Panc1 (cell line): ENCODE results near the gene SULT4A1. TPM values are rescaled to one million over a fixed set of nuclear protein-coding genes. Genes with fewer than 3 reads are reported as not detected.

Experiments used
- ATAC-seq: fragments of 200-7000 bp; cut with Tn5 transposase; 2 replicates; pipeline ENCODE4 v1.9.1; 2020; ENCODE audit warnings: mild to moderate bottlenecking, moderate library complexity
- BruUV-seq: library from RNA; stranded (reverse); fragments of 400-500 nt; replicated peaks from 2 replicates; lab custom pipeline; 2021; lab: Mats Ljungman, UMichigan
- CTCF ChIA-PET: fragments of 300-600 bp; sonication (Branson Sonifier 250); formaldehyde crosslinking; loops from one replicate; lab custom pipeline; 2022; ENCODE audit warnings: antibody characterized with exemption; lab: Charles Lee
- POLR2A ChIA-PET: fragments of 300-600 bp; sonication (Branson Sonifier 250); formaldehyde crosslinking; loops from one replicate; lab custom pipeline; 2022; ENCODE audit warnings: antibody characterized with exemption; lab: Charles Lee
- DNase-seq: peaks from one replicate; pipeline ENCODE4 v3.0.0-alpha.2; 2010; ENCODE audit warnings: low read depth, low spot score
- H3K27ac ChIP-seq: 2 replicates; pipeline ENCODE4 v1.5.1; 2011; ENCODE audit warnings: mild to moderate bottlenecking, low read length, inconsistent platforms
- H3K27me3 ChIP-seq: fragments of 200-500 bp; sonication (Bioruptor generic); 2 replicates; pipeline ENCODE4 v1.6.0; 2014; ENCODE audit warnings: low read length, inconsistent platforms; ENCODE audit not compliant: control insufficient read depth, insufficient read depth
- H3K36me3 ChIP-seq: fragments of 200-500 bp; sonication (Bioruptor generic); 2 replicates; pipeline ENCODE4 v1.5.1; 2014; ENCODE audit warnings: inconsistent platforms, mild to moderate bottlenecking, low read length, moderate library complexity; ENCODE audit not compliant: control insufficient read depth, insufficient read depth
- H3K4me1 ChIP-seq: 2 replicates; pipeline ENCODE4 v1.5.1; 2011; ENCODE audit warnings: inconsistent platforms, mild to moderate bottlenecking, low read length, moderate library complexity; ENCODE audit not compliant: control insufficient read depth, insufficient read depth
- H3K4me3 ChIP-seq, 2 experiments: 2 replicates each; pipeline ENCODE4 v1.5.1; 2011 to 2012; ENCODE audit warnings: low read depth in 2 of 2, low read length in 2 of 2, mild to moderate bottlenecking in 2 of 2, inconsistent platforms in 1 of 2, moderate library complexity in 1 of 2
- H3K9me3 ChIP-seq: fragments of 200-500 bp; sonication (Bioruptor generic); 2 replicates; pipeline ENCODE4 v1.5.1; 2014; ENCODE audit warnings: low read depth, mild to moderate bottlenecking, inconsistent platforms, low read length, moderate library complexity; ENCODE audit not compliant: control insufficient read depth, insufficient read depth
- POLR2AphosphoS5 ChIP-seq: IDR thresholded peaks from 2 replicates; pipeline ENCODE4 v1.6.1; 2012; ENCODE audit warnings: mild to moderate bottlenecking, low read depth, low read length, moderate library complexity
- SIN3A ChIP-seq: IDR thresholded peaks from 2 replicates; pipeline ENCODE4 v1.6.1; 2012; ENCODE audit warnings: low read depth, mild to moderate bottlenecking, low read length, moderate library complexity, borderline replicate concordance; ENCODE audit not compliant: insufficient read depth
- TCF7L2 ChIP-seq: IDR thresholded peaks from 2 replicates; pipeline ENCODE4 v1.6.1; 2011; ENCODE audit warnings: mild to moderate bottlenecking, low read depth, low read length, inconsistent platforms
- in situ Hi-C: cut with HindIII; loops from 2 replicates; pipeline ENCODE4 v1.10.0; 2016; ENCODE audit warnings: low sequenced_read_pairs, low pct_unique_long_range_greater_than_20kb
- intact Hi-C: fragments of 100-400 bp; cut with micrococcal nuclease; formaldehyde crosslinking; loops from one replicate; pipeline ENCODE4 v1.10.0; 2022; ENCODE audit not compliant: unreplicated experiment
- total RNA-seq: library from RNA; stranded (reverse); gene quantifications from one replicate; pipeline ENCODE4 v1.2.1, GENCODE V29; 2021; ENCODE audit not compliant: unreplicated experiment
- TF ChIP-seq, protein P1 (sequence below), 2 experiments: IDR thresholded peaks; 2 replicates each; pipeline ENCODE4 v1.6.1; 2011 to 2012; ENCODE audit warnings: low read depth in 2 of 2, control low read depth in 1 of 2, low read length in 1 of 2, mild to moderate bottlenecking in 1 of 2, moderate library complexity in 1 of 2; ENCODE audit not compliant: insufficient read depth in 1 of 2
- TF ChIP-seq, protein P2 (sequence below): fragments of 450-650 bp; IDR thresholded peaks from 2 replicates; pipeline ENCODE4 v1.5.1; 2017; ENCODE audit warnings: mild to moderate bottlenecking

Gene SULT4A1
- total RNA-seq, 1 experiment from 2014 or later, result 12.0 TPM

DNA sequence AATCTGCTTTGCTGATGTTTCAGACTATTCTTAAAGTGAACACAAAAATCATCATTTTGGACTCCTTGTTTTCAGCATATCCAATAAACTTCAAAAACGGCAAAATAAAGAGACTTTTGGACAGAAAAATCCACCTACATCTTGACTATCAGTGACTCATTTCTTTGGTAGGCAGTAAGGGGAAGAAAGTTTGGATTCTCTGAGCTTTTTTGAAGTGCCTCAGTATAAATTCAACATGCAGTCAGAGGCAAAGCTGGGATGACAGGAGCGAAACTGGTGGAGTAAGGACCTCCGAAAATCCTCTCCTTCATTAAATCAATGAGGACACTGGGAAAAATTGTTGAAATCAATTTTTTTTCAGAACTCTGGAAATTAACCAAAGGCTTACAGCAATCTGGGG, 79.9 kb downstream of the SULT4A1 start:
- ChIA-PET POLR2A (no interaction called here), CTCF (no interaction called here)
- Histone ChIP-seq H3K4me1 (no peaks in the 10 kb centered on the region), H3K4me3 (no peak overlapping the region), H3K27me3 (no peaks in the 10 kb centered on the region), H3K27ac (no peak overlapping the region), H3K9me3 (no peaks in the 10 kb centered on the region), H3K36me3 (no peaks in the 10 kb centered on the region)
- no TSS peak for BruUV-seq
- intact Hi-C loops, result no loop called here
- in situ Hi-C loops, result no loop called here
- ATAC-seq, result no peak
- no peak for DNase-seq
- TF ChIP-seq SIN3A, result no peak
- no peak for TF ChIP-seq POLR2AphosphoS5
- TF ChIP-seq, protein P1, sequence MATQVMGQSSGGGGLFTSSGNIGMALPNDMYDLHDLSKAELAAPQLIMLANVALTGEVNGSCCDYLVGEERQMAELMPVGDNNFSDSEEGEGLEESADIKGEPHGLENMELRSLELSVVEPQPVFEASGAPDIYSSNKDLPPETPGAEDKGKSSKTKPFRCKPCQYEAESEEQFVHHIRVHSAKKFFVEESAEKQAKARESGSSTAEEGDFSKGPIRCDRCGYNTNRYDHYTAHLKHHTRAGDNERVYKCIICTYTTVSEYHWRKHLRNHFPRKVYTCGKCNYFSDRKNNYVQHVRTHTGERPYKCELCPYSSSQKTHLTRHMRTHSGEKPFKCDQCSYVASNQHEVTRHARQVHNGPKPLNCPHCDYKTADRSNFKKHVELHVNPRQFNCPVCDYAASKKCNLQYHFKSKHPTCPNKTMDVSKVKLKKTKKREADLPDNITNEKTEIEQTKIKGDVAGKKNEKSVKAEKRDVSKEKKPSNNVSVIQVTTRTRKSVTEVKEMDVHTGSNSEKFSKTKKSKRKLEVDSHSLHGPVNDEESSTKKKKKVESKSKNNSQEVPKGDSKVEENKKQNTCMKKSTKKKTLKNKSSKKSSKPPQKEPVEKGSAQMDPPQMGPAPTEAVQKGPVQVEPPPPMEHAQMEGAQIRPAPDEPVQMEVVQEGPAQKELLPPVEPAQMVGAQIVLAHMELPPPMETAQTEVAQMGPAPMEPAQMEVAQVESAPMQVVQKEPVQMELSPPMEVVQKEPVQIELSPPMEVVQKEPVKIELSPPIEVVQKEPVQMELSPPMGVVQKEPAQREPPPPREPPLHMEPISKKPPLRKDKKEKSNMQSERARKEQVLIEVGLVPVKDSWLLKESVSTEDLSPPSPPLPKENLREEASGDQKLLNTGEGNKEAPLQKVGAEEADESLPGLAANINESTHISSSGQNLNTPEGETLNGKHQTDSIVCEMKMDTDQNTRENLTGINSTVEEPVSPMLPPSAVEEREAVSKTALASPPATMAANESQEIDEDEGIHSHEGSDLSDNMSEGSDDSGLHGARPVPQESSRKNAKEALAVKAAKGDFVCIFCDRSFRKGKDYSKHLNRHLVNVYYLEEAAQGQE (IDR thresholded peaks at IDR 0.05; ENCODE audit: insufficient read depth in 1 of 2, low read depth in 2 of 2, low read length in 1 of 2), result no peak
- TF ChIP-seq TCF7L2, result no peak
- TF ChIP-seq, protein P2, sequence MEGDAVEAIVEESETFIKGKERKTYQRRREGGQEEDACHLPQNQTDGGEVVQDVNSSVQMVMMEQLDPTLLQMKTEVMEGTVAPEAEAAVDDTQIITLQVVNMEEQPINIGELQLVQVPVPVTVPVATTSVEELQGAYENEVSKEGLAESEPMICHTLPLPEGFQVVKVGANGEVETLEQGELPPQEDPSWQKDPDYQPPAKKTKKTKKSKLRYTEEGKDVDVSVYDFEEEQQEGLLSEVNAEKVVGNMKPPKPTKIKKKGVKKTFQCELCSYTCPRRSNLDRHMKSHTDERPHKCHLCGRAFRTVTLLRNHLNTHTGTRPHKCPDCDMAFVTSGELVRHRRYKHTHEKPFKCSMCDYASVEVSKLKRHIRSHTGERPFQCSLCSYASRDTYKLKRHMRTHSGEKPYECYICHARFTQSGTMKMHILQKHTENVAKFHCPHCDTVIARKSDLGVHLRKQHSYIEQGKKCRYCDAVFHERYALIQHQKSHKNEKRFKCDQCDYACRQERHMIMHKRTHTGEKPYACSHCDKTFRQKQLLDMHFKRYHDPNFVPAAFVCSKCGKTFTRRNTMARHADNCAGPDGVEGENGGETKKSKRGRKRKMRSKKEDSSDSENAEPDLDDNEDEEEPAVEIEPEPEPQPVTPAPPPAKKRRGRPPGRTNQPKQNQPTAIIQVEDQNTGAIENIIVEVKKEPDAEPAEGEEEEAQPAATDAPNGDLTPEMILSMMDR, result no peak

DNA sequence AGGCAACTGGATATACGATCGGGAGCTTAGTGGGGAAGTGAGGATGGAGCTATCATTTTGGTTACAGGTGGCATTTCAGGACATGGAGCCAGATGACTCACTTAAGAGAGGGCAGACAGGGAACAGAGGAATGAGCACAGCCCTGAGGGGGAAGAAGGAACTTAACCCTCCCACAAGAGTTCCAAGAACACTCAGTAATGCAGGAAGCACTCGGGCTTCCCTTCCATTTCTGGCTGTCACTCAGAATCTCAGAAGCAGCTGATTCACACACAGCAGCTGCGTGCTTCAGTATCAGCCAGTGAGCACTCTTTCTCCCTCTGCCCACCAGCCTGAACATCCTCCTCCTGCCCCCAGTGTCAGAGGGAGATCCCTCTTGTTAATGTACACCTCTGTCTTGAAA, 85.0 kb downstream of the SULT4A1 start:
- no TSS peak for BruUV-seq
- Histone ChIP-seq H3K36me3 (no peaks in the 10 kb centered on the region), H3K27me3 (no peaks in the 10 kb centered on the region), H3K27ac (no peak overlapping the region), H3K4me1 (no peaks in the 10 kb centered on the region), H3K4me3 (no peak overlapping the region), H3K9me3 (no peaks in the 10 kb centered on the region)
- intact Hi-C loops (no loop called here), in situ Hi-C loops (no loop called here)
- DNase-seq, result no peak
- no peak for ATAC-seq
- POLR2A ChIA-PET, result no interaction called here
- no peak for TF ChIP-seq SIN3A
- TF ChIP-seq, protein P1 (IDR thresholded peaks at IDR 0.05; ENCODE audit: insufficient read depth in 1 of 2, low read depth in 2 of 2, low read length in 1 of 2), result no peak
- TF ChIP-seq TCF7L2, result no peak
- no peak for TF ChIP-seq POLR2AphosphoS5
- TF ChIP-seq, protein P2, result no peak
- CTCF ChIA-PET, result no interaction called here
